ENCODE results near the gene DCC.

The DCC gene

DNA sequence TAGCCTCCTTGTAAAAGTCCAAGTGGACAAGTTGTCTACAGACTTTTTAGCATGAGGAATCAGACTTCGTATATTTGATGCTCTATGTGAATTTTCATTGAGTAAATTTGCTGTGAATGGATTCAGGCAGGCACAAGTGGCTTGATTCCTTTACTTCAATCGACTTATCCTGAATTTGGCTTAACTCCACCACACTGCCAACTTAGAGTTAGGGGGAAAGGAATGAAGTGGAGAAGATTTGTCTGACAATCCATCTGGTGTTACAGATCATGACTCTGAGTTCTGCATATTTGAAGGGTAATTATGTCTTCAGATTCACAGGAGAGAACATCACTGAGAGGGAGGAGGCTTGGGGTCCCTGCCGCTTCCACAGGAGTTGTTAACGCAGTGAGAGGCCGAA, 829.3 kb downstream of the DCC start:
- H3K4me3 ChIP-seq (IDR thresholded peaks at IDR 0.05; ENCODE audit: insufficient read depth, low read depth, low read length) = no peak overlapping the region
- TF ChIP-seq, protein P1, sequence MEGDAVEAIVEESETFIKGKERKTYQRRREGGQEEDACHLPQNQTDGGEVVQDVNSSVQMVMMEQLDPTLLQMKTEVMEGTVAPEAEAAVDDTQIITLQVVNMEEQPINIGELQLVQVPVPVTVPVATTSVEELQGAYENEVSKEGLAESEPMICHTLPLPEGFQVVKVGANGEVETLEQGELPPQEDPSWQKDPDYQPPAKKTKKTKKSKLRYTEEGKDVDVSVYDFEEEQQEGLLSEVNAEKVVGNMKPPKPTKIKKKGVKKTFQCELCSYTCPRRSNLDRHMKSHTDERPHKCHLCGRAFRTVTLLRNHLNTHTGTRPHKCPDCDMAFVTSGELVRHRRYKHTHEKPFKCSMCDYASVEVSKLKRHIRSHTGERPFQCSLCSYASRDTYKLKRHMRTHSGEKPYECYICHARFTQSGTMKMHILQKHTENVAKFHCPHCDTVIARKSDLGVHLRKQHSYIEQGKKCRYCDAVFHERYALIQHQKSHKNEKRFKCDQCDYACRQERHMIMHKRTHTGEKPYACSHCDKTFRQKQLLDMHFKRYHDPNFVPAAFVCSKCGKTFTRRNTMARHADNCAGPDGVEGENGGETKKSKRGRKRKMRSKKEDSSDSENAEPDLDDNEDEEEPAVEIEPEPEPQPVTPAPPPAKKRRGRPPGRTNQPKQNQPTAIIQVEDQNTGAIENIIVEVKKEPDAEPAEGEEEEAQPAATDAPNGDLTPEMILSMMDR (conservative IDR thresholded peaks at IDR 0.05; ENCODE audit: low read depth, low read length) = no peak
- no peak overlapping the region for H3K27ac ChIP-seq
- no peak overlapping the region for H3K4me2 ChIP-seq
- H4K20me1 ChIP-seq (ENCODE audit: insufficient read depth) = no peaks in the 10 kb centered on the region
- H3K4me1 ChIP-seq (ENCODE audit: low read depth, poor library complexity, severe bottlenecking) = peaks cover 22% of the 10 kb centered on the region
- no peak overlapping the region for H3K9ac ChIP-seq
- no peaks in the 10 kb centered on the region for H3K27me3 ChIP-seq (ENCODE audit: insufficient read depth, low read depth)
- H2AFZ ChIP-seq (ENCODE audit: low read depth) = no peak overlapping the region
- no peaks in the 10 kb centered on the region for H3K36me3 ChIP-seq (ENCODE audit: insufficient read depth)
- H3K79me2 ChIP-seq (ENCODE audit: insufficient read depth, low read depth) = no peaks in the 10 kb centered on the region

DNA sequence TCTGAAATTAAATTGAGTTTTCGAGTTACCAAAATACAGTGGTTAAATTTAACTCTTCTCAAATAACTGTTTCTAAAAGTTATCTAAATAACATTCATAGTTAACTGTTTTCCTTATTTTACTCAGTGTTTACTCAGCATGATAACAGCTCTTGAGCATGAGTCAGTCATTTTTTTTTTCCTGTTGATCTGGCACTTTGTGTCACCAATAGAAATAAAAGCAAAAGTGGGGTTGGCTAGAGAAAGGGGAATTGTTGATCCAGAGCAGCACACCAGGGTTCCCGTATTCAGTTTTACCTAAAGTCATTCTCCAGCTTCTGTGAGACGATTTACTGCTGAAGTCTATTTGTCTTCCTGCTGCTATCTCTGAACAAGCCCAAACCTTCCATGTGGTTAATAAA, 851.6 kb downstream of the DCC start:
- H3K4me1 ChIP-seq (ENCODE audit: low read depth, poor library complexity, severe bottlenecking) = no peaks in the 10 kb centered on the region
- H3K27me3 ChIP-seq (ENCODE audit: insufficient read depth, low read depth) = no peaks in the 10 kb centered on the region
- H3K36me3 ChIP-seq (ENCODE audit: insufficient read depth) = no peaks in the 10 kb centered on the region
- H4K20me1 ChIP-seq (ENCODE audit: insufficient read depth) = no peaks in the 10 kb centered on the region
- H3K9ac ChIP-seq = no peak overlapping the region
- H3K4me2 ChIP-seq = no peak overlapping the region
- TF ChIP-seq, protein P1 (conservative IDR thresholded peaks at IDR 0.05; ENCODE audit: low read depth, low read length) = no peak
- no peak overlapping the region for H2AFZ ChIP-seq (ENCODE audit: low read depth)
- H3K27ac ChIP-seq = no peak overlapping the region
- H3K79me2 ChIP-seq (ENCODE audit: insufficient read depth, low read depth) = no peaks in the 10 kb centered on the region
- H3K4me3 ChIP-seq (IDR thresholded peaks at IDR 0.05; ENCODE audit: insufficient read depth, low read depth, low read length) = no peak overlapping the region

DNA sequence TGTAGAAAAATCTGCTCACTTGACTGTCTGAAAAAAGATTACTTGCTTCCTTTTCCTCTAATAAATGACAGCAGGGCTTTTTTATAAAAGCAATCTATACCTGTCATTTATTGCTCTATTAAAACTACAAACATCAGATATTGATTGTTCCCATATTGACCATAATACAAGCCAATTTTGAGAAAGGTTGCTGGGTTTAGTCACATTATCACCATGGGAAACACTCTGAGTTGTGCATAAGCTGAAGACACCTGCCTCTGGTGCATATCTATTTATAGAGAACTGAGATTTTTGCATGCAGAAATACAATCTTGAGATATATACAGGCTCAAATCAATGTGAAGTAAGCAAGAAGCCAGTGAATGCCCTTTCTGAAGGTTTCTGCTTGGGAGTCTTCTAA, 853.9 kb downstream of the DCC start:
- Histone ChIP-seq H3K79me2 (ENCODE audit: insufficient read depth, low read depth) (no peaks in the 10 kb centered on the region), H3K27me3 (ENCODE audit: insufficient read depth, low read depth) (no peaks in the 10 kb centered on the region), H3K27ac (no peak overlapping the region), H2AFZ (ENCODE audit: low read depth) (no peak overlapping the region), H3K36me3 (ENCODE audit: insufficient read depth) (no peaks in the 10 kb centered on the region), H3K4me3 (IDR thresholded peaks at IDR 0.05; ENCODE audit: insufficient read depth, low read depth, low read length) (no peak overlapping the region), H3K9ac (no peak overlapping the region), H3K4me2 (no peak overlapping the region), H4K20me1 (ENCODE audit: insufficient read depth) (no peaks in the 10 kb centered on the region), H3K4me1 (ENCODE audit: low read depth, poor library complexity, severe bottlenecking) (no peaks in the 10 kb centered on the region)
- TF ChIP-seq, protein P1 (conservative IDR thresholded peaks at IDR 0.05; ENCODE audit: low read depth, low read length) = no peak

DNA sequence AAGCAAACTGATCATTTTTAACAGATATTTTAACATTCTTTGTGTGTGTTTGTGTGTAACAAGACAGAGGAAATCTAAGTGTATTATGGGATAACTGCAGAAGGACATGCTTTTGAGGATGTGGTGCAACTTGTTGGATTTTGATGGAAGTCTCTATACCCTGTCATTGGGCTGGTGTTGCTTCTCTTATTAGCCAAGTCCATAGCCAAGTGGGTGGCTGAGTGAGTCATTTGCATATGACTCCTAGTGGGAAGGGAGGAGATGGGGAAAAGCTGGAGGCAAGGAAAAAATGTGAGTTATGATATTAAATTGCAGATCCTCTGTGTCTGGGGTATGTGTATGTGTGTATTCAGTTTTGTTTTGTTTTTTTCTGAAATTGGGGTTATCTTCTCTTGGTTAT, 879.9 kb downstream of the DCC start:
- H3K36me3 ChIP-seq (ENCODE audit: insufficient read depth) = no peaks in the 10 kb centered on the region
- no peaks in the 10 kb centered on the region for H3K4me1 ChIP-seq (ENCODE audit: low read depth, poor library complexity, severe bottlenecking)
- H3K27ac ChIP-seq = no peak overlapping the region
- no peaks in the 10 kb centered on the region for H4K20me1 ChIP-seq (ENCODE audit: insufficient read depth)
- no peak overlapping the region for H2AFZ ChIP-seq (ENCODE audit: low read depth)
- H3K4me2 ChIP-seq = no peak overlapping the region
- no peak overlapping the region for H3K9ac ChIP-seq
- H3K27me3 ChIP-seq (ENCODE audit: insufficient read depth, low read depth) = no peaks in the 10 kb centered on the region
- H3K4me3 ChIP-seq (IDR thresholded peaks at IDR 0.05; ENCODE audit: insufficient read depth, low read depth, low read length) = no peak overlapping the region
- TF ChIP-seq, protein P1 (conservative IDR thresholded peaks at IDR 0.05; ENCODE audit: low read depth, low read length) = no peak
- H3K79me2 ChIP-seq (ENCODE audit: insufficient read depth, low read depth) = no peaks in the 10 kb centered on the region

Data from KMS-11 (cell line).